GM15510 (cell line): ENCODE measurements around the gene STPG1.

Experiments
- POLR2A ChIP-seq: IDR thresholded peaks from 3 replicates; pipeline ENCODE4 v1.6.1; 2011; ENCODE audit warnings: borderline replicate concordance; ENCODE audit not compliant: insufficient read length; ENCODE audit errors: extremely low read depth

The STPG1 gene

DNA sequence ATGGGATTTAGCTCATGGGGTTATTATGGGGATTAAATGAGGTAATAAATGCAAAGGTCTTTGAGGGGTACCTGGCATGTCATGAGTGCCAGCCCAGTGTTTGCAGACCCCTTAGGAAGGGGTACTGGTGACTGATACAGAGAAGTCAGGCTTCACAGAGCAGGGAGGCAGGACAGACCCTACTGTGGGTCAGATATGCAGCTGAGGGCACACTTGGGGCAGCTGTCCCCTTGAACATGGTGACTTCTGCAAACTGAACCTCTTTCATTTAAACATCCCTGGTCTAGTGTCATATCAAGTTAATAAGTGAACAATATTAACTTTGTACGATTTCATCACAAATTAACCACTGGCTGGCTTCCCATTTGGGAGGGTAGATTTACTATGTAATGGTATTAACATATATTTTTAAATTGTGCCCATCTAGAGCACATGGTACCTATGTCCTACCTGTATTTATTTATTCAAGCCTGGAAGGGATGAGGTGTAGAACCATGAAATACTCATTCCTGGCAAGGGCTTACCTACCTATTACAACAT lies 25.9 kb downstream of the STPG1 start:
- no peak for TF ChIP-seq POLR2A

- no peak for TF ChIP-seq POLR2A
These were observed 26.7 kb downstream of the STPG1 start for GRCh38 chr1:24386931-24387330.

- no peak for TF ChIP-seq POLR2A
These were observed 27.3 kb downstream of the STPG1 start for GRCh38 chr1:24386241-24386640.

GRCh38 chr1:24385160-24385940 lies 28.2 kb downstream of the STPG1 start:
- TF ChIP-seq POLR2A = no peak

DNA sequence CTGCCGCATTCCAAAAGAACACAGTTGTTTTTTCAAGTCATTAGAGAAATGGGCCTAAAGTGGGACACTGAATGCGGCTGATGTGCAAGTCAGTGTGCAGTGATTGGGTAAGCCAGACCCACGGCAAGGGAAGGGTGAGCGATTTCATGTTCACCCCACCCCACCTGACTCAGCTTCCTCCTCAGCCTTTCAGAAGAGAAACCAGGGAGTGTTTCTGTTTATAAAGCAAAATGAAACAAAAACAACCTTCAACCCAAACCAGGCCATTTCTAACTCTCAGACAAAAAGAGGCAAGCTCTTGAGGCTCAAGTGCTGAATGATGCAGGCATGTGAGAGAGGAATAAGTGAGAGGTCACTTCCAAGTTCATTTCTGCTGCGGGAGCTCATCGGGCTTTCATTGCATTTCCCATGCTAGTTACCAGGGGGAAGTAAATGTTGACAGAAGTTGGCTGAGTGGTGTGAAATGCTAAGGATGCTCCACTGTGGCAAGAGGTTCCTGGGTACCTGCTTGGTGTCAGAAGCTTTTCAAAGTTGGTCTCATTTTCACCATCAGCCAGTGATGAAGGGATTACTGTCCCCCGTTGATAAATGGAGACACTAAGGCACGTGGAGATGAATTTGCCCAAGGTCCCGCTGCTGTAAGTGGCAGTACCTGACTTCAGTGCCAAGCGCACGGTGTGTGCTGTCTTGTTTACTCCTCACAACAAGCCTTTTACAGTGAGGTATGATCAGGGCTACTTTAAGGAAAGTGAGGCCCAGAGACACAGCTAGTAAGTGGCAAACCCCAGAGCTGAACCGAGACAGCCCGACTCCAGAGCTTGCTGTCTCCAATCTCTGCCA lies 29.1 kb downstream of the STPG1 start:
- TF ChIP-seq POLR2A = no peak

DNA sequence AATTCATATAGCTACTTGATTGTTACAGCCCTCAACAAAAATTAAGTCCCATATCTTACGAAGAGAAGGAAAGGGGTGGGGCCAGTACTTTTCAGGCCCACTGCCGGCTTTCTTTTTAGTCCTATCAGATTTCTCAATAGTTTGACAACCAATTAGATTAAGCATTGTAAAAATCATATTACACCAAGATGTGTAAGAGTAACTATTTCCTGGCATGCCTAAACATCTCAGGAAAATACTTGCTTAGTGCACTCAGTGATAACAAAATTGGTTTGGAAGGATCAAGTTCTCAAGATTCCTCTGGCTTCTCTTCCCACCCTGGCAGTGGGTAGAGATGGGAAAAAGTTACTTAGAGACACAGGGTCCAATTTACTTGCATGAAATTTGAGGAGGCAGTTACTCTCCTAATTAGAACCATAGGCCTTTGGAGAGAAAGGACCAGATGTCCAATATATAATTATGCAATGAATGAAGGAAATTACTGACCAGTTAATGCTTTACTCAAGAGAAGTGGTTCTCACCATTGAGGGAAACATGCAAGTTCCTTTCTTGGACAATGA lies 30.1 kb downstream of the STPG1 start:
- TF ChIP-seq POLR2A = no peak

GRCh38 chr1:24382165-24382577 lies 31.4 kb downstream of the STPG1 start:
- no peak for TF ChIP-seq POLR2A

DNA sequence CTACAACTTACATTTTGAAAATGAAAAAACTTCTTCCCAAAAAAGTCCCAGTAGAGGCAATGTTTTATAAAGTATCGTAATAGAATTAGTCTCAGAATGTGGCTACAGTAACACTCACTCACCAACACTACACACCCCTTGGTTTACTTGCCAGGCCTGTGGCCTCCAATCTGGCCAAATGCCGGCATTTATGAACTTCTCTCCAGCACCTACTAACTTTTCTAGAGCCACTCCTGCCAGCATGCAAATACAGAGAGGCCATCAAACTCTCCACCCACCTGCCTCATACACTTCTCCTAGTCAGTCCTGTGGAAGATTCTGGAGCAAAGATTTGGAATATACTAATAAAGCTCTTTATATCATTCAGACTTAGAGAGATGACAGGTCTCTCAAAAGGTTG lies 32.3 kb downstream of the STPG1 start:
- TF ChIP-seq POLR2A = no peak

DNA sequence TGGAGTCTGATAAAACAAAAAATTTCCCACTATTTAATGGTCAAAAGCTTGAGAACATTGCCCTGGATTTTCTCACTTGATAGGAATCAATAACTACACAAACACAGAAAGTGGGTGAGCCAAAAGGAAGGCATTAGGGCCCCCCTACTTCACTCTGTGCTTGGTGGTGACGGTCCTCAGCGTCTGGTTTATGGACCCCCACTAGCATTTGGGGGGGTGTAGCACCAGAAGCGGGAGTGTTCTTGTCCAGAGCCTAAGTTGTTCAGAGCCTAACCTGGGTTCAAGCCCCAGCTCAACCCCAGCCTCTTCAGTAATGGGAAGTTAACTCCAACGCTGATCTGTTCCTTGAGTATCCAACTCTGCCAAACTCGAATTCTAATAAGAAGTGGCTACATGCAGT lies 33.1 kb downstream of the STPG1 start:
- no peak for TF ChIP-seq POLR2A

- no peak for TF ChIP-seq POLR2A
These were observed 33.8 kb downstream of the STPG1 start for GRCh38 chr1:24379733-24380315.

- no peak for TF ChIP-seq POLR2A
These were observed 38.4 kb downstream of the STPG1 start for GRCh38 chr1:24374891-24375786.

- TF ChIP-seq POLR2A = no peak
These were observed 39.9 kb downstream of the STPG1 start for GRCh38 chr1:24373710-24374109.

DNA sequence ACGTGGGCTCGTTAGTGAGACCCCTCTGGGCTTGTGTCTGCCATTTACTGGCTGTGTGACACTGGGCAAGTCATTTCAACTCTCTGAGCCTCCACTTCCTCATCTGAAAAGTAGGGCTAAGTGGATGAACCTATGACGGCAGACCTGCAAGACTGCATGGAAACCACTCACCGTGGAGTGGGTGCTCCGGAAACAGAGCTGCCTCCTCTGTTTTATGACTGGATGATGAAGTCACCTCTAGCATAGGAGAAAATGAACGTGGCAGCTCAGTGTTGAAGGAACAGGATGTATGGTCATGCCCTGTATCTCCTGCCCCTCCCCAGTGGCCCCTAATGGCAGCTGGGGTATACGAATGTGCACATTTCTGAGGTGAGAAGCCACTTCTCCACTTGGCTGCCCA lies 40.5 kb downstream of the STPG1 start:
- TF ChIP-seq POLR2A = no peak

DNA sequence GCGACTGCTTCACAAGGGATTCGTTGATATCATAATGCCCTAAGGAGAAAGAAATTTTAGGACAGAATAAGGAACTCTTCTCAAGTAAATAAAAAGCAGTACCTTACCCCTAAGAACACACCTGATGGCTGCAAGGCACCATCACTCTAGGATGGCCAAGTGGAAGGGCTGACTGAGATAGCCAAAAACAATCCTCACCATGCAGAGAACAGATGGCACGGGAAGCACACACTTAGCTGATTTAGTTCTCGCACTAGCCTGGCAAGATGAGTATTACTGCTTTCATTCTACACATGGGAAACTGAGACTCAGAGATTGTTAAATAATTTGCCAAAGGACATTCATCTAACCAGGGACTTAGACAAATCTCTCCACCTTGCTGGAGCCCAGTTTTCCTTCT lies 43.8 kb downstream of the STPG1 start:
- TF ChIP-seq POLR2A = no peak
